Nephron (organoid): ENCODE measurements around the gene IFIT3.

Source experiments
- H3K27ac Mint-ChIP-seq, 3 experiments: 2 replicates each; pipeline ENCODE4 v1.8.0; 2020; ENCODE audit warnings: mixed read lengths in 3 of 3, mild to moderate bottlenecking in 2 of 3, moderate library complexity in 1 of 3
- H3K27me3 Mint-ChIP-seq: 2 replicates; pipeline ENCODE4 v1.8.0; 2021; ENCODE audit warnings: low read depth, mild to moderate bottlenecking, moderate library complexity, mixed read lengths
- H3K36me3 Mint-ChIP-seq: 2 replicates; pipeline ENCODE4 v1.8.0; 2020; ENCODE audit warnings: low read depth, mixed read lengths
- H3K4me1 Mint-ChIP-seq: 2 replicates; pipeline ENCODE4 v1.8.0; 2020; ENCODE audit warnings: mixed read lengths
- H3K4me3 Mint-ChIP-seq, 3 experiments: 2 replicates each; pipeline ENCODE4 v1.8.0; 2020; ENCODE audit warnings: mild to moderate bottlenecking in 3 of 3, mixed read lengths in 3 of 3, moderate library complexity in 2 of 3
- H3K9me3 Mint-ChIP-seq: 2 replicates; pipeline ENCODE4 v1.8.0; 2020; ENCODE audit warnings: mixed read lengths
- CTCF ChIP-seq, 3 experiments: fragments of 200-600 bp; sonication (generic); IDR thresholded peaks; one replicate each; pipeline ENCODE4 v1.5.0; 2021; ENCODE audit warnings: antibody characterized with exemption in 3 of 3; ENCODE audit not compliant: unreplicated experiment in 3 of 3

IFIT3 gene

GRCh38 chr10:89305766-89306433 lies 21.9 kb upstream of the IFIT3 start:
- H3K27me3 Mint-ChIP-seq = no peaks in the 10 kb centered on the region
- peaks cover 41% of the 10 kb centered on the region for H3K4me1 Mint-ChIP-seq
- no peak overlapping the region for H3K4me3 Mint-ChIP-seq
- no peaks in the 10 kb centered on the region for H3K36me3 Mint-ChIP-seq
- no peak overlapping the region for H3K27ac Mint-ChIP-seq
- no peak for TF ChIP-seq CTCF (IDR thresholded peaks at IDR 0.05; ENCODE audit: unreplicated experiment in 3 of 3)
- H3K9me3 Mint-ChIP-seq = no peaks in the 10 kb centered on the region

GRCh38 chr10:89306434-89307268 lies 21.1 kb upstream of the IFIT3 start:
- Mint-ChIP-seq H3K27me3 (no peaks in the 10 kb centered on the region), H3K27ac (no peak overlapping the region), H3K4me3 (no peak overlapping the region), H3K4me1 (peaks cover 33% of the 10 kb centered on the region), H3K36me3 (no peaks in the 10 kb centered on the region), H3K9me3 (no peaks in the 10 kb centered on the region)
- no peak for TF ChIP-seq CTCF (IDR thresholded peaks at IDR 0.05; ENCODE audit: unreplicated experiment in 3 of 3)

- no peaks in the 10 kb centered on the region for H3K9me3 Mint-ChIP-seq
- TF ChIP-seq CTCF (IDR thresholded peaks at IDR 0.05; ENCODE audit: unreplicated experiment in 3 of 3) = no peak
- no peaks in the 10 kb centered on the region for H3K36me3 Mint-ChIP-seq
- H3K4me3 Mint-ChIP-seq = no peak overlapping the region
- H3K27ac Mint-ChIP-seq = no peak overlapping the region
- H3K27me3 Mint-ChIP-seq = no peaks in the 10 kb centered on the region
- H3K4me1 Mint-ChIP-seq = peaks cover 28% of the 10 kb centered on the region
Observed at GRCh38 chr10:89307269-89307577, 20.6 kb upstream of the IFIT3 start.

- no peak overlapping the region for H3K4me3 Mint-ChIP-seq
- no peaks in the 10 kb centered on the region for H3K9me3 Mint-ChIP-seq
- H3K27ac Mint-ChIP-seq = no peak overlapping the region
- H3K4me1 Mint-ChIP-seq = peaks cover 17% of the 10 kb centered on the region
- TF ChIP-seq CTCF (IDR thresholded peaks at IDR 0.05; ENCODE audit: unreplicated experiment in 3 of 3) = no peak
- H3K36me3 Mint-ChIP-seq = no peaks in the 10 kb centered on the region
- H3K27me3 Mint-ChIP-seq = no peaks in the 10 kb centered on the region
Observed at GRCh38 chr10:89308266-89308665, 19.5 kb upstream of the IFIT3 start.

GRCh38 chr10:89308736-89309135 lies 19.1 kb upstream of the IFIT3 start:
- Mint-ChIP-seq H3K36me3 (no peaks in the 10 kb centered on the region), H3K27me3 (no peaks in the 10 kb centered on the region)
- no peak for TF ChIP-seq CTCF (IDR thresholded peaks at IDR 0.05; ENCODE audit: unreplicated experiment in 3 of 3)

More at GRCh38 chr10:89308736-89309135, 19.1 kb upstream of the IFIT3 start:
- Mint-ChIP-seq H3K27ac (no peak overlapping the region), H3K9me3 (no peaks in the 10 kb centered on the region), H3K4me3 (no peak overlapping the region), H3K4me1 (peaks cover 12% of the 10 kb centered on the region)
